PC-3 (cell line): ENCODE results near the gene KLF16.

ENCODE experiments used
- EZH2 ChIP-seq: fragments of 300-600 bp; sonication (generic); IDR thresholded peaks from one replicate; pipeline ENCODE4 v1.6.1; 2017; ENCODE audit warnings: antibody characterized with exemption, mild to moderate bottlenecking, low read length; ENCODE audit not compliant: unreplicated experiment
- EZH2phosphoT487 ChIP-seq: fragments of 300-600 bp; sonication (generic); IDR thresholded peaks from 2 replicates; pipeline ENCODE4 v1.6.1; 2018; ENCODE audit warnings: mild to moderate bottlenecking, antibody characterized with exemption, low read length, borderline replicate concordance
- TF ChIP-seq, protein P1 (sequence below): fragments of 300-600 bp; sonication (generic); conservative IDR thresholded peaks from 2 replicates; pipeline ENCODE4 v1.5.1; 2017; ENCODE audit warnings: antibody characterized with exemption, low read depth, mild to moderate bottlenecking, low read length

DNA sequence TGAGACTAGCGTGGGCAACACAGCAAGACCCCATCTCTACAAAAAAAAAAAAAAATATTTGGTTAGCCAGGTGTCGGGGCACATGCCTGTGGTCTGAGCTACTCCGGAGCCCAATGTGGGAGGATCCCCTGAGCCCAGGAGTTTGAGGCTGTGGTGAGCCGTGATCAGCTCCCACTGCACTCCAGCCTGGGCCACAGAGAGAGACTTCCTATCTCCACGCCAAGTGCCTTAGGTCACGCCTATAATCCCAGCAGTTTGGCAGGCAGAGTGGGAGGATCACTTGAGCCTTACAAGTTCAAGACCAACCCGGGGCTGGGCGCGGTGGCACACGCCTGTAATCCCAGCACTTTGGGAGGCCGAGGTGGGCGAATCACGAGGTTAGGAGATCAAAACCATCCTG lies 33.1 kb upstream of the KLF16 start:
- TF ChIP-seq, protein P1, sequence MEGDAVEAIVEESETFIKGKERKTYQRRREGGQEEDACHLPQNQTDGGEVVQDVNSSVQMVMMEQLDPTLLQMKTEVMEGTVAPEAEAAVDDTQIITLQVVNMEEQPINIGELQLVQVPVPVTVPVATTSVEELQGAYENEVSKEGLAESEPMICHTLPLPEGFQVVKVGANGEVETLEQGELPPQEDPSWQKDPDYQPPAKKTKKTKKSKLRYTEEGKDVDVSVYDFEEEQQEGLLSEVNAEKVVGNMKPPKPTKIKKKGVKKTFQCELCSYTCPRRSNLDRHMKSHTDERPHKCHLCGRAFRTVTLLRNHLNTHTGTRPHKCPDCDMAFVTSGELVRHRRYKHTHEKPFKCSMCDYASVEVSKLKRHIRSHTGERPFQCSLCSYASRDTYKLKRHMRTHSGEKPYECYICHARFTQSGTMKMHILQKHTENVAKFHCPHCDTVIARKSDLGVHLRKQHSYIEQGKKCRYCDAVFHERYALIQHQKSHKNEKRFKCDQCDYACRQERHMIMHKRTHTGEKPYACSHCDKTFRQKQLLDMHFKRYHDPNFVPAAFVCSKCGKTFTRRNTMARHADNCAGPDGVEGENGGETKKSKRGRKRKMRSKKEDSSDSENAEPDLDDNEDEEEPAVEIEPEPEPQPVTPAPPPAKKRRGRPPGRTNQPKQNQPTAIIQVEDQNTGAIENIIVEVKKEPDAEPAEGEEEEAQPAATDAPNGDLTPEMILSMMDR, result no peak
- TF ChIP-seq EZH2phosphoT487 (no peak), EZH2 (no peak)
